H1 (cell line): ENCODE measurements around the gene BRD2.
A peak's percentile ranks its signal among the peaks of the same experiment; 100 is the strongest.

Experiments used
- BACH1 ChIP-seq: IDR thresholded peaks from 2 replicates; pipeline ENCODE4 v1.6.1; 2012; ENCODE audit warnings: low read length, improper control_type of control experiment
- BCL11A ChIP-seq, 2 experiments: IDR thresholded peaks; one replicate each; pipeline ENCODE4 v1.6.1; 2011; ENCODE audit warnings: low read depth in 2 of 2, low read length in 2 of 2, mild to moderate bottlenecking in 2 of 2
- POLR2A ChIP-seq, 2 experiments: IDR thresholded peaks; 1 replicate in 1 of 2; 2 replicates in 1 of 2; pipeline ENCODE4 v1.6.1; 2011; ENCODE audit warnings: low read depth in 2 of 2, low read length in 2 of 2, mild to moderate bottlenecking in 2 of 2; ENCODE audit errors: control extremely low read depth in 1 of 2
- POLR2AphosphoS5 ChIP-seq: IDR thresholded peaks from 2 replicates; pipeline ENCODE4 v1.6.1; 2011; ENCODE audit warnings: low read depth, low read length
- RNF2 ChIP-seq: fragments of 200-900, 300-1000 bp; sonication (generic); IDR thresholded peaks from 2 replicates; pipeline ENCODE4 v1.7.1; 2016; ENCODE audit warnings: borderline replicate concordance, low read depth, mild to moderate bottlenecking, antibody characterized with exemption, low read length; ENCODE audit not compliant: poor library complexity, severe bottlenecking; ENCODE audit errors: missing control alignments
- RXRA ChIP-seq: IDR thresholded peaks from 2 replicates; pipeline ENCODE4 v1.6.1; 2011; ENCODE audit warnings: low read depth, mild to moderate bottlenecking, low read length, moderate library complexity; ENCODE audit not compliant: insufficient read depth

DNA sequence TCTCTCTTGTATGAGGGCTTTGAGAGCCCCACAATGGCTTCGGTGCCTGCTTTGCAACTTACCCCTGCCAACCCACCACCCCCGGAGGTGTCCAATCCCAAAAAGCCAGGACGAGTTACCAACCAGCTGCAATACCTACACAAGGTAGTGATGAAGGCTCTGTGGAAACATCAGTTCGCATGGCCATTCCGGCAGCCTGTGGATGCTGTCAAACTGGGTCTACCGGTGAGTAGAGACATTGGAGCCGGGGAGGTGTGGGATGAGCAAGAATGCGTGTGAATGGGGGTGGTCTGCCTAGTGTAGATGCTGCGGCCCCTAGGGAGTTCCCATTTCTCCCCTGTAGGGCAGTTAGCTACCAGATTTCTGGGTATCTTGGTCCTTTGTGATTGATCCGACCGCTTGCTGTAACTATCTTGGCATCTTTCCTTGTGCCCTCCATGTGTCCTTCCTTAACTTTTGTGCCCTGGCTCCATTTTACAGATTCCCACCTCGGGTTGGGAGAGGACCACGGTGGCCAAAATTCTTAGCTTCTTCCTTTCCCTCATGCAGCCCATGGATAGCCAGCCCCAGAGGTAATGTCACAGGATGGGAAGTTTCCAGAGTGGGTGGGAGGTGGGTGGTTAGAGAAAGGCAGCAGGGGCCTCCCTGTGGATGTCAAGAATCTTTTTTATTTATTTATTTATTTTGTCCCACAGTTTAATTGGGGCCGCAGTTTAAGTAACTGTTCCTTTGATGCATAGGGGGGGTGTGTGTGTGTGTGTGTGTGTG is 6.3 kb downstream of the BRD2 start:
- no peak for TF ChIP-seq RXRA
- peak; percentile 79 for TF ChIP-seq POLR2AphosphoS5
- TF ChIP-seq POLR2A (IDR thresholded peaks at IDR 0.05; ENCODE audit: control extremely low read depth in 1 of 2, low read depth in 2 of 2, low read length in 2 of 2): peak in 1 of 2 experiments; percentile 77; a peak in 2 of 3 replicates
- TF ChIP-seq BCL11A (IDR thresholded peaks at IDR 0.05; ENCODE audit: low read depth in 2 of 2, low read length in 2 of 2): no peak
- no peak for TF ChIP-seq BACH1
- TF ChIP-seq RNF2: no peak
